PC-3 (cell line): ENCODE data around the gene SLC38A6. TPM values are rescaled to one million over a fixed set of nuclear protein-coding genes. Genes with fewer than 3 reads are reported as not detected.

Source experiments
- ATAC-seq: fragments of 200-7000 bp; cut with Tn5 transposase; 2 replicates; pipeline ENCODE4 v1.9.1; 2020; ENCODE audit warnings: mild to moderate bottlenecking, moderate library complexity
- BruUV-seq: library from RNA; stranded (reverse); fragments of 400-500 nt; replicated peaks from 2 replicates; lab custom pipeline; 2021; lab: Mats Ljungman, UMichigan
- CTCF ChIA-PET: fragments of 300-600 bp; sonication (Branson Sonifier 250); formaldehyde crosslinking; loops from one replicate; lab custom pipeline; 2022; ENCODE audit warnings: antibody characterized with exemption; lab: Charles Lee
- POLR2A ChIA-PET: fragments of 300-600 bp; sonication (Branson Sonifier 250); formaldehyde crosslinking; loops from one replicate; lab custom pipeline; 2022; ENCODE audit warnings: antibody characterized with exemption; ENCODE audit not compliant: unreplicated experiment; lab: Charles Lee
- DNase-seq: peaks from one replicate; pipeline ENCODE4 v3.0.0-alpha.2; 2015
- H2AFZ ChIP-seq: fragments of 300-600 bp; sonication (generic); 2 replicates; pipeline ENCODE4 v1.6.0; 2016; ENCODE audit warnings: antibody characterized with exemption, low read length
- H3F3A ChIP-seq: fragments of 300-600 bp; sonication (generic); one replicate; pipeline ENCODE4 v1.6.0; 2017; ENCODE audit warnings: antibody characterized with exemption, low read length, control low read depth, mild to moderate bottlenecking; ENCODE audit not compliant: unreplicated experiment
- H3K27ac ChIP-seq: fragments of 300-600 bp; sonication (generic); 2 replicates; pipeline ENCODE4 v1.5.1; 2016; ENCODE audit warnings: mild to moderate bottlenecking, low read length
- H3K27me3 ChIP-seq: fragments of 300-600 bp; sonication (generic); 2 replicates; pipeline ENCODE4 v1.6.1; 2016; ENCODE audit warnings: low read length, mixed read lengths
- H3K36me3 ChIP-seq: fragments of 300-600 bp; sonication (generic); 2 replicates; pipeline ENCODE4 v1.6.1; 2016; ENCODE audit warnings: low read depth, mixed run types, low read length, mixed read lengths
- H3K4me1 ChIP-seq: fragments of 300-600 bp; sonication (generic); 2 replicates; pipeline ENCODE4 v1.5.1; 2016; ENCODE audit warnings: low read length; ENCODE audit not compliant: insufficient read depth
- H3K4me2 ChIP-seq: fragments of 300-600 bp; sonication (generic); 2 replicates; pipeline ENCODE4 v1.6.0; 2016; ENCODE audit warnings: low read length
- H3K4me3 ChIP-seq: fragments of 300-600 bp; sonication (generic); 2 replicates; pipeline ENCODE4 v1.5.1; 2016; ENCODE audit warnings: mild to moderate bottlenecking, low read length, mixed read lengths
- H3K79me2 ChIP-seq: fragments of 300-600 bp; sonication (generic); 2 replicates; pipeline ENCODE4 v1.6.1; 2017; ENCODE audit warnings: low read length, mixed read lengths
- H3K9ac ChIP-seq: fragments of 300-600 bp; sonication (generic); 2 replicates; pipeline ENCODE4 v1.6.0; 2016; ENCODE audit warnings: mild to moderate bottlenecking, low read length
- H3K9me2 ChIP-seq: fragments of 300-600 bp; sonication (generic); replicated peaks from 2 replicates; pipeline ENCODE4 v1.6.1; 2016; ENCODE audit warnings: mixed run types, low read length, mixed read lengths
- H3K9me3 ChIP-seq: fragments of 300-600 bp; sonication (generic); 2 replicates; pipeline ENCODE4 v1.6.1; 2016; ENCODE audit warnings: low read length, mixed read lengths
- H4K20me1 ChIP-seq: fragments of 300-600 bp; sonication (generic); 2 replicates; pipeline ENCODE4 v1.6.1; 2016; ENCODE audit warnings: low read length, mixed read lengths
- EZH2 ChIP-seq: fragments of 300-600 bp; sonication (generic); IDR thresholded peaks from one replicate; pipeline ENCODE4 v1.6.1; 2017; ENCODE audit warnings: antibody characterized with exemption, mild to moderate bottlenecking, low read length; ENCODE audit not compliant: unreplicated experiment
- EZH2phosphoT487 ChIP-seq: fragments of 300-600 bp; sonication (generic); IDR thresholded peaks from 2 replicates; pipeline ENCODE4 v1.6.1; 2018; ENCODE audit warnings: mild to moderate bottlenecking, antibody characterized with exemption, low read length, borderline replicate concordance
- intact Hi-C: fragments of 100-400 bp; cut with micrococcal nuclease; formaldehyde crosslinking; loops from 2 replicates; pipeline ENCODE4 v1.9.0; 2023
- total RNA-seq: library from RNA; depleted of rRNA; stranded (reverse); fragments of >200 nt; gene quantifications from 2 replicates; pipeline ENCODE4 v1.2.3, GENCODE V29; 2014
- TF ChIP-seq, protein P1 (sequence below): fragments of 300-600 bp; sonication (generic); conservative IDR thresholded peaks from 2 replicates; pipeline ENCODE4 v1.5.1; 2017; ENCODE audit warnings: antibody characterized with exemption, low read depth, mild to moderate bottlenecking, low read length

The SLC38A6 gene
- total RNA-seq, 1 experiment from 2014 or later, result 28.0 TPM

DNA sequence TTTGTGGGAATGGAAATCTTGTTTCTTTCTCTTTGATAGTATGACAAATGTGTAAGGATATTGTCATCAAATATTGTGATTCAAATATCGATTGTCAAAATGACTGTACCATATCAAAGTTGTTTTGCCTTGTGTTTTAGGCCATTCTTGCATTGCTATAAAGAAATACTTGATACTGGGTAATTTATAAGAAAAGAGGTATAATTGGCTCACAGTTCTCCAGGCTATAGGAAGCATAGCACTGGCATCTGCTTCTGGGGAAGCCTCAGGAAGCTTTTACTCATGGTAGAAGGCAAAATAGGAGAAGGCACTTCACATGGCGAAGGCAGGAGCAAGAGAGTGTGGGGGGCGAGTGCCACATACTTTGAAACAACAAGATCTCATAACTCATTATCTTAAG lies 8.0 kb upstream of the SLC38A6 start:
- BruUV-seq, result no TSS peak
- Histone ChIP-seq H3K27ac (no peak overlapping the region), H3K36me3 (peaks cover 25% of the 10 kb centered on the region), H3F3A (no peaks in the 10 kb centered on the region), H3K4me3 (no peak overlapping the region), H3K9ac (no peak overlapping the region), H3K4me1 (peaks cover 8% of the 10 kb centered on the region), H3K9me3 (no peaks in the 10 kb centered on the region), H3K4me2 (no peak overlapping the region), H3K27me3 (no peaks in the 10 kb centered on the region), H3K79me2 (peaks cover 14% of the 10 kb centered on the region), H4K20me1 (no peaks in the 10 kb centered on the region), H3K9me2 (no peaks in the 10 kb centered on the region), H2AFZ (no peak overlapping the region)
- CTCF ChIA-PET, result no interaction called here
- no peak for ATAC-seq
- POLR2A ChIA-PET, result no interaction called here
- TF ChIP-seq EZH2phosphoT487, result no peak
- TF ChIP-seq, protein P1, sequence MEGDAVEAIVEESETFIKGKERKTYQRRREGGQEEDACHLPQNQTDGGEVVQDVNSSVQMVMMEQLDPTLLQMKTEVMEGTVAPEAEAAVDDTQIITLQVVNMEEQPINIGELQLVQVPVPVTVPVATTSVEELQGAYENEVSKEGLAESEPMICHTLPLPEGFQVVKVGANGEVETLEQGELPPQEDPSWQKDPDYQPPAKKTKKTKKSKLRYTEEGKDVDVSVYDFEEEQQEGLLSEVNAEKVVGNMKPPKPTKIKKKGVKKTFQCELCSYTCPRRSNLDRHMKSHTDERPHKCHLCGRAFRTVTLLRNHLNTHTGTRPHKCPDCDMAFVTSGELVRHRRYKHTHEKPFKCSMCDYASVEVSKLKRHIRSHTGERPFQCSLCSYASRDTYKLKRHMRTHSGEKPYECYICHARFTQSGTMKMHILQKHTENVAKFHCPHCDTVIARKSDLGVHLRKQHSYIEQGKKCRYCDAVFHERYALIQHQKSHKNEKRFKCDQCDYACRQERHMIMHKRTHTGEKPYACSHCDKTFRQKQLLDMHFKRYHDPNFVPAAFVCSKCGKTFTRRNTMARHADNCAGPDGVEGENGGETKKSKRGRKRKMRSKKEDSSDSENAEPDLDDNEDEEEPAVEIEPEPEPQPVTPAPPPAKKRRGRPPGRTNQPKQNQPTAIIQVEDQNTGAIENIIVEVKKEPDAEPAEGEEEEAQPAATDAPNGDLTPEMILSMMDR, result no peak
- no peak for TF ChIP-seq EZH2
- DNase-seq, result no peak
- intact Hi-C loops, result no loop called here

DNA sequence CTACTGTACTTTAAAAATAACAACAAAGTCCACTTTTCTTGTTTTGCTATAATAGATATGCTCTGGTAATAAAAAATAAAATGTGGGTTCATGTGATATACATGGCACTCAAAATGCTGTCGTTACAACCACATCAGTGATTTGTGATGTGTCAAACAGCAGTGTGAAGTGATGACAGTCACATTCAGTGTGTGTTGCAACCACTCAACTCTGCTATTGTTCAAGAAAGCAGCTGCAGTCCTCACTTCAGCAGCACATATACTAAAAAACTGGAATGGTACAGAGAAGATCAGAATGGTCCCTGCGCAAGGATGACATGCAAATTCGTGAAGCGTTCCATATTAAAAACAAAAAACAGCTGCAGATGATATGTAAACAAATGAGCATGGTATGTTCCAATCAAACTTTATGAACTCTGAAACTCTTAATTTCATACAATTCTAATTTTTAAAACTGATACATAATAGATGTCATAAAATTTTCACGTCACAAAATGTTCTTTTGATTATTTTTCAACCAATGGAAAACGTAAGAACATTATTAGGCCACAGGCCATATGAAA lies 6.9 kb upstream of the SLC38A6 start:
- intact Hi-C loops, result no loop called here
- TF ChIP-seq EZH2 (no peak), EZH2phosphoT487 (no peak)
- TF ChIP-seq, protein P1, result no peak
- H3K9ac ChIP-seq, result no peak overlapping the region
- H3K4me1 ChIP-seq, result peaks cover 19% of the 10 kb centered on the region
- ATAC-seq (no peak), DNase-seq (no peak)
- BruUV-seq, result no TSS peak
- H2AFZ ChIP-seq, result no peak overlapping the region
- no peaks in the 10 kb centered on the region for H3K9me2 ChIP-seq
- H3K4me2 ChIP-seq, result no peak overlapping the region
- H3K36me3 ChIP-seq, result peaks cover 25% of the 10 kb centered on the region
- no peak overlapping the region for H3K4me3 ChIP-seq
- ChIA-PET POLR2A (interaction anchor here (0.5 kb wide), 1 partner anchor 9 kb away, joined by 3 read pairs; no protein-coding TSS in a partner anchor), CTCF (no interaction called here)
- no peaks in the 10 kb centered on the region for H4K20me1 ChIP-seq
- H3K27ac ChIP-seq, result no peak overlapping the region
- no peaks in the 10 kb centered on the region for H3F3A ChIP-seq
- peaks cover 25% of the 10 kb centered on the region for H3K79me2 ChIP-seq
- H3K27me3 ChIP-seq, result no peaks in the 10 kb centered on the region
- H3K9me3 ChIP-seq, result no peaks in the 10 kb centered on the region

DNA sequence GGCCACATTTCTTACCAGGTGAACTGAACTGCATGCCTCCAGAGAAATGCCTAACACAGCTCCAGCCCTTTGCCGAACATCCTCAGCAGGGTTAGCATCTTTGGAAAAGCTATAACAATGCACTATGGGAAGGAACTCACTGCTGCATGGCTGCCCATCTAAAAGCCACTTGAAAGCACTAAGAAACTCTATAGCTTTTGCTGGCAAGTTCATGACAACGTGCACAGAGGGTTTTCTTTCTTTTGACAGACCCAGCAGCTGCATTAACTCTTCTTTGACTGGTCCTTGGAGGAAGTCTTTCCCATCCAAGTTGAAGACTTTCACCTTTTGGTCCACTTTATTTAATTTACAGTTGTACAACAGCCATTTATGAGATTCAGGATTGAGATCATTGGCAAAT lies 5.5 kb upstream of the SLC38A6 start:
- CTCF ChIA-PET, result no interaction called here

More for the DNA sequence above, 5.5 kb upstream of the SLC38A6 start:
- TF ChIP-seq, protein P1, result no peak
- no peak for ATAC-seq
- peaks cover 32% of the 10 kb centered on the region for H3K4me1 ChIP-seq
- no peaks in the 10 kb centered on the region for H4K20me1 ChIP-seq
- no peak for DNase-seq
- no peak overlapping the region for H3K9ac ChIP-seq
- no peak overlapping the region for H2AFZ ChIP-seq
- H3K4me3 ChIP-seq, result no peak overlapping the region
- H3F3A ChIP-seq, result no peaks in the 10 kb centered on the region
- POLR2A ChIA-PET, result no interaction called here
- H3K9me3 ChIP-seq, result no peaks in the 10 kb centered on the region
- no peaks in the 10 kb centered on the region for H3K27me3 ChIP-seq
- BruUV-seq, result no TSS peak
- no peaks in the 10 kb centered on the region for H3K9me2 ChIP-seq
- H3K36me3 ChIP-seq, result peaks cover 25% of the 10 kb centered on the region
- intact Hi-C loops, result no loop called here
- no peak overlapping the region for H3K27ac ChIP-seq
- no peak overlapping the region for H3K4me2 ChIP-seq
- H3K79me2 ChIP-seq, result peaks cover 39% of the 10 kb centered on the region
